ENCODE data around the gene TINAG. TPM values are rescaled to one million over a fixed set of nuclear protein-coding genes. Genes with fewer than 3 reads are reported as not detected.

TINAG gene
- total and polyA plus RNA-seq, 2 of the 13 experiments (the other 11 are each of a cell fraction or from before 2014, with no cell fraction given), result 0.08 to 0.15 TPM

DNA sequence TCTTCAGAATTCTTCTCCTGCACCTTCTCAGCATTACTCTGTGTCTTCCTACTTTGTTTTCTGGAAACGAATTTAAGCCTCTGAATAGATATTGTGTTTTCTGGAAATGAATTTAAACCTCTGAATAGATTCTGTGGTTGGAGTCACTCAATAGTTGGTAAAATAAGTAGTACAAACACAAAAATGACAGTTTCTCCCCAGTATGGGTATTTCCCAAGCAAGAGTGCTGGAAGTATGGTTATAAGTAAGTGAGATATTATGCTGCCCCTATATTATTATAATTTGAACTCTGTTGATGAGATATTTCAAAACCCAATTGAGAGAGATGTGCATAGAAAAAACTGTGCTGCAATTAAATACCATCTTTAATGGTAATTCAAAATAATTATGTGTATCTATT is 94.9 kb downstream of the TINAG start:
- H3K79me2 ChIP-seq (ENCODE audit: insufficient read depth, low read length), result no peaks in the 10 kb centered on the region
- CTCF ChIA-PET (ENCODE audit: low intra/inter-chr PET ratio, low total read pairs), result no interaction called here
- 0% methylated on average over 1 of the region's 1 CpG for WGBS (ENCODE audit: low lambda C conversion rate)
- DNase-seq (ENCODE audit: low spot score) (no peak), ATAC-seq (no peak), FAIRE-seq (no peak)
- no peak overlapping the region for H3K27ac ChIP-seq (ENCODE audit: extremely low read length, insufficient read depth, low read length)
- H3K4me1 ChIP-seq (ENCODE audit: insufficient read depth, low read length), result no peaks in the 10 kb centered on the region
- in situ Hi-C loops (cut with HindIII; ENCODE audit: extremely low pct_ligation_motif_present, low pct_unique_long_range_greater_than_20kb) (no loop called here), intact Hi-C loops (cut with micrococcal nuclease; ENCODE audit: unreplicated experiment) (no loop called here)
- no peak overlapping the region for H3K9ac ChIP-seq (ENCODE audit: insufficient read depth, low read depth, low read length)
- no peak overlapping the region for H3K4me2 ChIP-seq (ENCODE audit: low read depth, low read length)
- no peaks in the 10 kb centered on the region for H3K27me3 ChIP-seq (ENCODE audit: control insufficient read depth in 1 of 2, insufficient read depth in 2 of 2, low read length in 2 of 2)
- no peaks in the 10 kb centered on the region for H3K36me3 ChIP-seq (replicated peaks in 1 of 2; ENCODE audit: control insufficient read depth in 1 of 2, insufficient read depth in 2 of 2, low read length in 2 of 2)
- no peaks in the 10 kb centered on the region for H3K9me3 ChIP-seq (ENCODE audit: low read length)
- BruUV-seq (replicated peaks), result no TSS peak
- H3K4me3 ChIP-seq (replicated peaks in 1 of 3; ENCODE audit: insufficient read depth in 1 of 3, low read depth in 2 of 3, low read length in 3 of 3), result no peak overlapping the region
- H4K20me1 ChIP-seq (ENCODE audit: insufficient read depth, low read length), result no peaks in the 10 kb centered on the region
- no peak overlapping the region for H2AFZ ChIP-seq (ENCODE audit: low read length)
- TF ChIP-seq ZNF775 (CRISPR knock-in tag; IDR thresholded peaks at IDR 0.05; ENCODE audit: borderline replicate concordance) (no peak), NAIF1 (CRISPR knock-in tag; IDR thresholded peaks at IDR 0.05; ENCODE audit: borderline replicate concordance) (no peak), ZFP41 (CRISPR knock-in tag; IDR thresholded peaks at IDR 0.05; ENCODE audit: borderline replicate concordance) (no peak), KLF13 (CRISPR knock-in tag; IDR thresholded peaks at IDR 0.05) (no peak), LCORL (IDR thresholded peaks at IDR 0.05) (no peak), LCORL (CRISPR knock-in tag; IDR thresholded peaks at IDR 0.05) (no peak), DR1 (CRISPR knock-in tag; IDR thresholded peaks at IDR 0.05) (no peak), NFE2L1 (CRISPR knock-in tag; IDR thresholded peaks at IDR 0.05; ENCODE audit: borderline replicate concordance) (no peak), BORCS8-MEF2B (CRISPR knock-in tag; IDR thresholded peaks at IDR 0.05) (no peak), ZNF30 (CRISPR knock-in tag; IDR thresholded peaks at IDR 0.05) (no peak), ZNF747 (CRISPR knock-in tag; IDR thresholded peaks at IDR 0.05; ENCODE audit: borderline replicate concordance) (no peak), ZNF781 (CRISPR knock-in tag; IDR thresholded peaks at IDR 0.05; ENCODE audit: borderline replicate concordance, not compliant biosample characterization) (no peak), NFRKB (IDR thresholded peaks at IDR 0.05) (no peak)
- TF ChIP-seq, protein P1, sequence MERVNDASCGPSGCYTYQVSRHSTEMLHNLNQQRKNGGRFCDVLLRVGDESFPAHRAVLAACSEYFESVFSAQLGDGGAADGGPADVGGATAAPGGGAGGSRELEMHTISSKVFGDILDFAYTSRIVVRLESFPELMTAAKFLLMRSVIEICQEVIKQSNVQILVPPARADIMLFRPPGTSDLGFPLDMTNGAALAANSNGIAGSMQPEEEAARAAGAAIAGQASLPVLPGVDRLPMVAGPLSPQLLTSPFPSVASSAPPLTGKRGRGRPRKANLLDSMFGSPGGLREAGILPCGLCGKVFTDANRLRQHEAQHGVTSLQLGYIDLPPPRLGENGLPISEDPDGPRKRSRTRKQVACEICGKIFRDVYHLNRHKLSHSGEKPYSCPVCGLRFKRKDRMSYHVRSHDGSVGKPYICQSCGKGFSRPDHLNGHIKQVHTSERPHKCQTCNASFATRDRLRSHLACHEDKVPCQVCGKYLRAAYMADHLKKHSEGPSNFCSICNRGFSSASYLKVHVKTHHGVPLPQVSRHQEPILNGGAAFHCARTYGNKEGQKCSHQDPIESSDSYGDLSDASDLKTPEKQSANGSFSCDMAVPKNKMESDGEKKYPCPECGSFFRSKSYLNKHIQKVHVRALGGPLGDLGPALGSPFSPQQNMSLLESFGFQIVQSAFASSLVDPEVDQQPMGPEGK (CRISPR knock-in tag; IDR thresholded peaks at IDR 0.05), result no peak
- TF ChIP-seq, protein P2, sequence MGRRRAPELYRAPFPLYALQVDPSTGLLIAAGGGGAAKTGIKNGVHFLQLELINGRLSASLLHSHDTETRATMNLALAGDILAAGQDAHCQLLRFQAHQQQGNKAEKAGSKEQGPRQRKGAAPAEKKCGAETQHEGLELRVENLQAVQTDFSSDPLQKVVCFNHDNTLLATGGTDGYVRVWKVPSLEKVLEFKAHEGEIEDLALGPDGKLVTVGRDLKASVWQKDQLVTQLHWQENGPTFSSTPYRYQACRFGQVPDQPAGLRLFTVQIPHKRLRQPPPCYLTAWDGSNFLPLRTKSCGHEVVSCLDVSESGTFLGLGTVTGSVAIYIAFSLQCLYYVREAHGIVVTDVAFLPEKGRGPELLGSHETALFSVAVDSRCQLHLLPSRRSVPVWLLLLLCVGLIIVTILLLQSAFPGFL (CRISPR knock-in tag; IDR thresholded peaks at IDR 0.05), result no peak
- POLR2A ChIA-PET, result no interaction called here
